ENCODE results near the gene SH3BGR. TPM values are rescaled to one million over a fixed set of nuclear protein-coding genes. Genes with fewer than 3 reads are reported as not detected.
A peak's percentile ranks its signal among the peaks of the same experiment; 100 is the strongest.

Gene SH3BGR
- total and polyA plus RNA-seq, 2 of the 8 experiments (the other 6 are each of a cell fraction or from before 2014, with no cell fraction given), result 2.1 to 5.9 TPM

- TF ChIP-seq SUZ12 (IDR thresholded peaks at IDR 0.05; ENCODE audit: low read length) (no peak), EZH2 (IDR thresholded peaks at IDR 0.05; ENCODE audit: low read depth, low read length, severe bottlenecking) (no peak), TEAD4 (IDR thresholded peaks at IDR 0.05; ENCODE audit: low read depth, low read length) (no peak), EP300 (IDR thresholded peaks at IDR 0.05; ENCODE audit: borderline replicate concordance in 1 of 2, low read depth in 2 of 2, low read length in 2 of 2) (peak in 1 of 2 experiments; percentile 39; a peak in 1 of 3 replicates), CHD1 (IDR thresholded peaks at IDR 0.05; ENCODE audit: low read depth, low read length) (no peak), KDM5A (IDR thresholded peaks at IDR 0.05; ENCODE audit: low read length) (no peak), E2F6 (IDR thresholded peaks at IDR 0.05) (no peak), BCL11A (IDR thresholded peaks at IDR 0.05; ENCODE audit: low read depth in 2 of 2, low read length in 2 of 2) (no peak), CBX8 (IDR thresholded peaks at IDR 0.05; ENCODE audit: borderline replicate concordance, low read depth, low read length) (no peak), CREB1 (IDR thresholded peaks at IDR 0.05) (no peak), SIX5 (IDR thresholded peaks at IDR 0.05; ENCODE audit: low read depth, low read length) (no peak), GABPA (IDR thresholded peaks at IDR 0.05; ENCODE audit: borderline replicate concordance, insufficient read depth, low read length) (no peak), SIRT6 (IDR thresholded peaks at IDR 0.05; ENCODE audit: low read length) (no peak), CHD2 (IDR thresholded peaks at IDR 0.05; ENCODE audit: low read length) (no peak), MAFK (IDR thresholded peaks at IDR 0.05; ENCODE audit: low read depth, low read length) (peak; percentile 78), RNF2 (IDR thresholded peaks at IDR 0.05; ENCODE audit: borderline replicate concordance, low read depth, low read length, missing control alignments, poor library complexity, severe bottlenecking) (no peak), USF2 (IDR thresholded peaks at IDR 0.05; ENCODE audit: low read length) (no peak), SP4 (IDR thresholded peaks at IDR 0.05; ENCODE audit: low read length) (no peak), POLR2AphosphoS5 (IDR thresholded peaks at IDR 0.05; ENCODE audit: low read depth, low read length) (no peak), KDM4A (IDR thresholded peaks at IDR 0.05; ENCODE audit: low read depth, low read length, severe bottlenecking) (no peak), CEBPB (IDR thresholded peaks at IDR 0.05; ENCODE audit: low read depth, low read length) (no peak), JUND (IDR thresholded peaks at IDR 0.05; ENCODE audit: low read length) (peak; percentile 72), BRCA1 (IDR thresholded peaks at IDR 0.05; ENCODE audit: low read depth, low read length) (no peak), TBP (IDR thresholded peaks at IDR 0.05; ENCODE audit: low read depth, low read length) (no peak), SAP30 (IDR thresholded peaks at IDR 0.05; ENCODE audit: insufficient read depth, insufficient replicate concordance, low read length) (no peak), SP1 (IDR thresholded peaks at IDR 0.05; ENCODE audit: low read depth, low read length) (peak; percentile 50)
These were observed 85.8 kb downstream of the SH3BGR start (continued) for GRCh38 chr21:39537571-39537970.
